ENCODE data around the gene LMLN. TPM values are rescaled to one million over a fixed set of nuclear protein-coding genes. Genes with fewer than 3 reads are reported as not detected.

LMLN gene
- total RNA-seq, 3 donors from 2014 or later (not counting 1 experiment from before 2014, with no cell fraction given), result 2.3 to 4.5 (median 4.0) TPM

- no peak overlapping the region for H3K4me3 Mint-ChIP-seq
- 99% methylated on average over 5 of the region's 5 CpGs for WGBS (ENCODE audit: insufficient coverage)
- intact Hi-C loops (cut with micrococcal nuclease), result no loop called here
These were observed 110.9 kb downstream of the LMLN start for GRCh38 chr3:198070871-198071270.

GRCh38 chr3:198071602-198072287 lies 111.7 kb downstream of the LMLN start:
- ATAC-seq (peak; percentile 98 to 100 (median 100)), DNase-seq (peak in 1 of 2 donors; percentile 34)
- Mint-ChIP-seq H3K4me1 (peaks cover 6 to 9% of the 10 kb centered on the region in 2 donors), H3K36me3 (no peaks in the 10 kb centered on the region), H3K4me3 (no peak overlapping the region), H3K9me3 (no peaks in the 10 kb centered on the region), H3K27ac (peak overlapping the region; percentile 77 to 79), H3K27me3 (ENCODE audit: low read depth in 2 of 2) (peaks cover 11 to 15% of the 10 kb centered on the region in 2 donors)
- no peaks in the 10 kb centered on the region for H3K9me3 ChIP-seq (ENCODE audit: control insufficient read depth, insufficient read depth, low read length)
- H3K36me3 ChIP-seq (ENCODE audit: control insufficient read depth, insufficient read depth, low read length), result no peaks in the 10 kb centered on the region
- peak; percentile 14 for TF ChIP-seq CTCF (IDR thresholded peaks at IDR 0.05)
- no peaks in the 10 kb centered on the region for H3K27me3 ChIP-seq (ENCODE audit: control insufficient read depth, insufficient read depth, low read length)
- intact Hi-C loops (cut with micrococcal nuclease), result no loop called here
- no peaks in the 10 kb centered on the region for H3K4me1 ChIP-seq (ENCODE audit: control insufficient read depth, insufficient read depth, low read length)
- H3K4me3 ChIP-seq (ENCODE audit: low read length), result no peak overlapping the region
- 61% methylated on average over 4 of the region's 4 CpGs for WGBS (ENCODE audit: insufficient coverage)
- H3K27ac ChIP-seq (ENCODE audit: low read length), result no peak overlapping the region

More at GRCh38 chr3:198070871-198071270, 110.9 kb downstream of the LMLN start:
- Histone ChIP-seq H3K27me3 (ENCODE audit: control insufficient read depth, insufficient read depth, low read length) (no peaks in the 10 kb centered on the region), H3K4me1 (ENCODE audit: control insufficient read depth, insufficient read depth, low read length) (no peaks in the 10 kb centered on the region), H3K27ac (ENCODE audit: low read length) (no peak overlapping the region), H3K4me3 (ENCODE audit: low read length) (no peak overlapping the region), H3K9me3 (ENCODE audit: control insufficient read depth, insufficient read depth, low read length) (no peaks in the 10 kb centered on the region), H3K36me3 (ENCODE audit: control insufficient read depth, insufficient read depth, low read length) (no peaks in the 10 kb centered on the region)
- Mint-ChIP-seq H3K27ac (no peak overlapping the region), H3K9me3 (no peaks in the 10 kb centered on the region), H3K36me3 (no peaks in the 10 kb centered on the region), H3K27me3 (ENCODE audit: low read depth in 2 of 2) (peaks cover 7 to 11% of the 10 kb centered on the region in 2 donors), H3K4me1 (peaks cover 6 to 9% of the 10 kb centered on the region in 2 donors)
- ATAC-seq (no peak), DNase-seq (no peak)
- no peak for TF ChIP-seq CTCF (IDR thresholded peaks at IDR 0.05)

- 63% methylated on average over 7 of the region's 8 CpGs for WGBS (ENCODE audit: insufficient coverage)
- peaks cover 25 to 32% of the 10 kb centered on the region in 2 donors for H3K27me3 Mint-ChIP-seq (ENCODE audit: low read depth in 2 of 2)
- H3K9me3 Mint-ChIP-seq, result no peaks in the 10 kb centered on the region
- peaks cover 16% of the 10 kb centered on the region for H3K4me1 ChIP-seq (ENCODE audit: control insufficient read depth, insufficient read depth, low read length)
- ATAC-seq, result no peak
- DNase-seq, result no peak
- H3K4me1 Mint-ChIP-seq, result peaks cover 2 to 4% of the 10 kb centered on the region in 2 donors
- no peaks in the 10 kb centered on the region for H3K36me3 ChIP-seq (ENCODE audit: control insufficient read depth, insufficient read depth, low read length)
- intact Hi-C loops (cut with micrococcal nuclease), result no loop called here
- H3K36me3 Mint-ChIP-seq, result no peaks in the 10 kb centered on the region
- H3K4me3 Mint-ChIP-seq, result no peak overlapping the region
- peaks cover 22% of the 10 kb centered on the region for H3K27me3 ChIP-seq (ENCODE audit: control insufficient read depth, insufficient read depth, low read length)
- no peak for TF ChIP-seq CTCF (IDR thresholded peaks at IDR 0.05)
- H3K9me3 ChIP-seq (ENCODE audit: control insufficient read depth, insufficient read depth, low read length), result peaks cover 5% of the 10 kb centered on the region
- H3K27ac Mint-ChIP-seq, result no peak overlapping the region
- H3K27ac ChIP-seq (ENCODE audit: low read length), result no peak overlapping the region
- H3K4me3 ChIP-seq (ENCODE audit: low read length), result no peak overlapping the region
These were observed 116.8 kb downstream of the LMLN start for GRCh38 chr3:198076722-198077308.

All from natural killer cell (primary cell).